DOHH2 (cell line): Measurements from ENCODE around the gene SSH2.

Source experiments
- H3F3A ChIP-seq: fragments of 200-600 bp; sonication (generic), shearing (Covaris generic); 2 replicates; pipeline ENCODE4 v1.6.0; 2016; ENCODE audit warnings: antibody characterized with exemption, mild to moderate bottlenecking; ENCODE audit not compliant: control insufficient read depth, insufficient read depth
- H3K27ac ChIP-seq: fragments of 200-600 bp; sonication (generic); 2 replicates; pipeline ENCODE4 v1.5.1; 2014; ENCODE audit warnings: low read depth, mild to moderate bottlenecking, low read length, moderate library complexity
- H3K27me3 ChIP-seq: fragments of 200-600 bp; sonication (generic); 2 replicates; pipeline ENCODE4 v1.6.1; 2014; ENCODE audit warnings: mild to moderate bottlenecking, low read length, mixed read lengths; ENCODE audit not compliant: control insufficient read depth
- H3K36me3 ChIP-seq: fragments of 200-600 bp; sonication (generic); 2 replicates; pipeline ENCODE4 v1.6.1; 2014; ENCODE audit warnings: mild to moderate bottlenecking, low read length, moderate library complexity, mixed read lengths; ENCODE audit not compliant: control insufficient read depth
- H3K4me1 ChIP-seq: fragments of 200-600 bp; sonication (generic); 2 replicates; pipeline ENCODE4 v1.6.1; 2014; ENCODE audit warnings: mild to moderate bottlenecking, low read length, mixed read lengths; ENCODE audit not compliant: control insufficient read depth
- H3K4me2 ChIP-seq: fragments of 200-600 bp; sonication (generic); 2 replicates; pipeline ENCODE4 v1.6.0; 2014; ENCODE audit warnings: mild to moderate bottlenecking, low read length, moderate library complexity
- H3K4me3 ChIP-seq: fragments of 200-600 bp; sonication (generic); 2 replicates; pipeline ENCODE4 v1.5.1; 2014; ENCODE audit warnings: mild to moderate bottlenecking, low read length, mixed read lengths
- H3K79me2 ChIP-seq: fragments of 200-600 bp; sonication (generic); 2 replicates; pipeline ENCODE4 v1.6.1; 2014; ENCODE audit warnings: mild to moderate bottlenecking, low read length, mixed read lengths; ENCODE audit not compliant: control insufficient read depth
- H3K9me2 ChIP-seq: fragments of 200-600 bp; sonication (generic); replicated peaks from 2 replicates; pipeline ENCODE4 v1.6.1; 2014; ENCODE audit warnings: mild to moderate bottlenecking, low read length, mixed read lengths; ENCODE audit not compliant: control insufficient read depth
- H3K9me3 ChIP-seq: fragments of 200-600 bp; sonication (generic); 2 replicates; pipeline ENCODE4 v1.6.1; 2014; ENCODE audit warnings: antibody characterized with exemption, low read length, mixed read lengths; ENCODE audit not compliant: control insufficient read depth, insufficient read depth
- H4K20me1 ChIP-seq: fragments of 200-600 bp; sonication (generic); 2 replicates; pipeline ENCODE4 v1.6.0; 2014; ENCODE audit warnings: low read depth, mild to moderate bottlenecking, antibody characterized with exemption, low read length, moderate library complexity; ENCODE audit not compliant: control insufficient read depth, insufficient read depth
- EZH2phosphoT487 ChIP-seq: fragments of 200-600 bp; sonication (generic); IDR thresholded peaks from 2 replicates; pipeline ENCODE4 v1.6.1; 2017; ENCODE audit warnings: borderline replicate concordance, mild to moderate bottlenecking, antibody characterized with exemption, low read length, moderate library complexity, mixed read lengths
- TF ChIP-seq, protein P1 (sequence below): fragments of 200-600 bp; sonication (generic); IDR thresholded peaks from one replicate; pipeline ENCODE4 v1.5.1; 2014; ENCODE audit warnings: antibody characterized with exemption, mild to moderate bottlenecking, low read depth, low read length; ENCODE audit not compliant: poor library complexity, severe bottlenecking

The SSH2 gene

GRCh38 chr17:29723278-29724047, 206.6 kb downstream of the SSH2 start:
- Histone ChIP-seq H3K4me2 (peak overlapping the region; percentile 68), H3K9me3 (no peaks in the 10 kb centered on the region; the same call in 1 of the 2 replicates), H3K4me1 (peaks cover 92% of the 10 kb centered on the region), H3K79me2 (peaks cover 71% of the 10 kb centered on the region), H3K4me3 (peak overlapping the region; percentile 55), H3K27ac (peak overlapping the region; percentile 97), H3F3A (peaks cover 33% of the 10 kb centered on the region), H3K9me2 (no peaks in the 10 kb centered on the region), H4K20me1 (no peaks in the 10 kb centered on the region), H3K36me3 (peaks cover 7% of the 10 kb centered on the region; the same call in 1 of the 2 replicates), H3K27me3 (no peaks in the 10 kb centered on the region)
- no peak for TF ChIP-seq EZH2phosphoT487
- TF ChIP-seq, protein P1, sequence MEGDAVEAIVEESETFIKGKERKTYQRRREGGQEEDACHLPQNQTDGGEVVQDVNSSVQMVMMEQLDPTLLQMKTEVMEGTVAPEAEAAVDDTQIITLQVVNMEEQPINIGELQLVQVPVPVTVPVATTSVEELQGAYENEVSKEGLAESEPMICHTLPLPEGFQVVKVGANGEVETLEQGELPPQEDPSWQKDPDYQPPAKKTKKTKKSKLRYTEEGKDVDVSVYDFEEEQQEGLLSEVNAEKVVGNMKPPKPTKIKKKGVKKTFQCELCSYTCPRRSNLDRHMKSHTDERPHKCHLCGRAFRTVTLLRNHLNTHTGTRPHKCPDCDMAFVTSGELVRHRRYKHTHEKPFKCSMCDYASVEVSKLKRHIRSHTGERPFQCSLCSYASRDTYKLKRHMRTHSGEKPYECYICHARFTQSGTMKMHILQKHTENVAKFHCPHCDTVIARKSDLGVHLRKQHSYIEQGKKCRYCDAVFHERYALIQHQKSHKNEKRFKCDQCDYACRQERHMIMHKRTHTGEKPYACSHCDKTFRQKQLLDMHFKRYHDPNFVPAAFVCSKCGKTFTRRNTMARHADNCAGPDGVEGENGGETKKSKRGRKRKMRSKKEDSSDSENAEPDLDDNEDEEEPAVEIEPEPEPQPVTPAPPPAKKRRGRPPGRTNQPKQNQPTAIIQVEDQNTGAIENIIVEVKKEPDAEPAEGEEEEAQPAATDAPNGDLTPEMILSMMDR = no peak

GRCh38 chr17:29722411-29723198, 207.4 kb downstream of the SSH2 start:
- TF ChIP-seq, protein P1 = no peak
- TF ChIP-seq EZH2phosphoT487 = no peak
- H3K4me1 ChIP-seq = peaks cover 95% of the 10 kb centered on the region
- peak overlapping the region; percentile 97 for H3K27ac ChIP-seq
- H3K9me2 ChIP-seq = no peaks in the 10 kb centered on the region
- no peaks in the 10 kb centered on the region for H3K9me3 ChIP-seq
- H3K4me3 ChIP-seq = peak overlapping the region; percentile 72
- peaks cover 33% of the 10 kb centered on the region for H3F3A ChIP-seq
- peak overlapping the region; percentile 68 for H3K4me2 ChIP-seq
- no peaks in the 10 kb centered on the region for H4K20me1 ChIP-seq
- peaks cover 8% of the 10 kb centered on the region; the same call in 1 of the 2 replicates for H3K36me3 ChIP-seq
- no peaks in the 10 kb centered on the region for H3K27me3 ChIP-seq
- H3K79me2 ChIP-seq = peaks cover 63% of the 10 kb centered on the region

DNA sequence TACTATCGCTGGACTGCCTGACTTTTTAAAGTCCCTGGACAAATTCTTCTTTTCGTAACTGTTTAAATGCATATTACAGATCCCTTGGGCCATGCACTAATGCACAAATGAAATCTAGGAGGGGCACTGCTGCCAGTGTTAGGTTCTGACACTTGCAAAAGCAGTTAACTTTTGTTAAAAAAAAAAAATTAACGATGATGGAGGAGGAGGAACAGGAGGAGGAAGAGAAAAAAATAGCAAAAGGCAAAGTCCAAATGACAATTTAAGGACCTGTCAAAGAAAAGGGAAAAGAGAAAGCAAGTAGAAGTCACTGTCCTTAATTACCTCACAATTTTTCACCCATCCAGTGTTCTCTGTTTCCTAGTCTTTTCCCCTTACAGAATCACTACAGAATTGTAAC, 209.5 kb downstream of the SSH2 start:
- no peaks in the 10 kb centered on the region for H3K27me3 ChIP-seq
- no peak for TF ChIP-seq EZH2phosphoT487
- no peaks in the 10 kb centered on the region for H4K20me1 ChIP-seq
- H3K9me3 ChIP-seq = no peaks in the 10 kb centered on the region
- H3K4me3 ChIP-seq = peak overlapping the region; percentile 72
- H3K4me2 ChIP-seq = peak overlapping the region; percentile 68
- H3K9me2 ChIP-seq = no peaks in the 10 kb centered on the region
- peaks cover 95% of the 10 kb centered on the region for H3K4me1 ChIP-seq
- peaks cover 23% of the 10 kb centered on the region for H3F3A ChIP-seq
- H3K79me2 ChIP-seq = peaks cover 51% of the 10 kb centered on the region
- H3K36me3 ChIP-seq = peaks cover 11% of the 10 kb centered on the region
- peak overlapping the region; percentile 97 for H3K27ac ChIP-seq

- no peaks in the 10 kb centered on the region for H4K20me1 ChIP-seq
- H3F3A ChIP-seq = peaks cover 23% of the 10 kb centered on the region
- H3K4me3 ChIP-seq = no peak overlapping the region
- H3K79me2 ChIP-seq = peaks cover 42% of the 10 kb centered on the region
- no peaks in the 10 kb centered on the region for H3K9me2 ChIP-seq
- H3K27ac ChIP-seq = no peak overlapping the region
- H3K4me1 ChIP-seq = peaks cover 98% of the 10 kb centered on the region
- H3K27me3 ChIP-seq = no peaks in the 10 kb centered on the region
- no peak overlapping the region for H3K4me2 ChIP-seq
- TF ChIP-seq, protein P1 = no peak
- TF ChIP-seq EZH2phosphoT487 = no peak
- H3K36me3 ChIP-seq = peaks cover 11% of the 10 kb centered on the region
- H3K9me3 ChIP-seq = no peaks in the 10 kb centered on the region
Observed at GRCh38 chr17:29719469-29719868, 210.6 kb downstream of the SSH2 start.
